ENCODE data around the gene CLIP4.
"Not testable (repeated sequence)": the region's sequence is repeated elsewhere in the genome, so short reads cannot be mapped to it uniquely, and the experiment has no call there.

The CLIP4 gene

DNA sequence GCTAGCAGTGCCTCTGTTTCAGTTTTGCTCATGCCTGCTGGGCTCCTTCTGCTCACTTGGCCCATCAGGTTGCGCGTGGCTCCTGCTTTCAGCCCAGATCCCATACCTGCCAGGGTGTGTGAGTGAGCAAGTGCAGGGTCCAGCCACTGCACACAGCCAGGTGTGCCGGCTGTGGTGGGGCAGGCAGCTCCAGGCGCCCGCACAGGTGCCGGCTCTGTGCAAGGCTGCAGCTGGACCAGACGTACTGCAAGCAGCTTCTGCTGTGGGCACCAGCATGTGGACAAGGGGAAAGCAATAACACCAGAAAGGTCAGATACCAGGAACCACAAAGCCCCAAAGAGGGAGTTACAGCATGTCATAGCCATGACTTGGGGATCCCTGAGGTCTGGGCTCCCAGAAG, 35.3 kb upstream of the CLIP4 start:
- Histone ChIP-seq H3K36me3 (ENCODE audit: control insufficient read depth, insufficient read depth, low read length) (no peaks in the 10 kb centered on the region), H3K4me3 (ENCODE audit: low read length) (no peak overlapping the region), H3K27me3 (ENCODE audit: control insufficient read depth, insufficient read depth, low read length) (no peaks in the 10 kb centered on the region), H3K9ac (ENCODE audit: low read length) (no peak overlapping the region), H3K4me1 (ENCODE audit: control insufficient read depth, insufficient read depth, low read length) (peaks cover 8% of the 10 kb centered on the region), H3K27ac (ENCODE audit: low read depth, low read length) (no peak overlapping the region)

GRCh38 chr2:29080886-29081743, 34.1 kb upstream of the CLIP4 start:
- H3K4me3 ChIP-seq (ENCODE audit: low read length), result no peak overlapping the region
- H3K27me3 ChIP-seq (ENCODE audit: control insufficient read depth, insufficient read depth, low read length), result no peaks in the 10 kb centered on the region
- peaks cover 4% of the 10 kb centered on the region for H3K4me1 ChIP-seq (ENCODE audit: control insufficient read depth, insufficient read depth, low read length)
- H3K36me3 ChIP-seq (ENCODE audit: control insufficient read depth, insufficient read depth, low read length), result no peaks in the 10 kb centered on the region
- no peak overlapping the region for H3K27ac ChIP-seq (ENCODE audit: low read depth, low read length)
- no peak overlapping the region for H3K9ac ChIP-seq (ENCODE audit: low read length)

- Histone ChIP-seq H3K4me3 (ENCODE audit: low read length) (no peak overlapping the region), H3K27me3 (ENCODE audit: control insufficient read depth, insufficient read depth, low read length) (no peaks in the 10 kb centered on the region), H3K4me1 (ENCODE audit: control insufficient read depth, insufficient read depth, low read length) (no peaks in the 10 kb centered on the region), H3K9ac (ENCODE audit: low read length) (no peak overlapping the region), H3K27ac (ENCODE audit: low read depth, low read length) (no peak overlapping the region), H3K36me3 (ENCODE audit: control insufficient read depth, insufficient read depth, low read length) (no peaks in the 10 kb centered on the region)
These were observed 32.3 kb upstream of the CLIP4 start for GRCh38 chr2:29082804-29083495.

DNA sequence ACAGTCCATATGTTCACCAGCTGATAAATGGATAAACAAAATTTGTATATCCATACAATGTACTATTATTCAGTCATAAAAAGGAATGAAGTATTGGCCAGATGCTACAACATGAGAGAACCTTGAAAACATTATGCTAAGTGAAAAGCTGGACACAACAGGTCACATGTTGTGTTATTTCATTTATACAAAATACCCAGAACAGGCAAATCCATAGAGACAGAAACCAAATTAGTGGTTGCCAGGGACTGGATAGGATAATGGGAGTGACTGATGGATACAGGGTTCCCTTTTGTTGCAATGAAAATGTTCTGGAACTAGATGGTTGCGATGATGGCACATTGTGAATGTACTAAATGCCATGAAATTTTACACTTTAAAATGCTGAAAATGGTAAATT, 30.7 kb upstream of the CLIP4 start:
- Histone ChIP-seq H3K4me3 (ENCODE audit: low read length) (no peak overlapping the region), H3K27me3 (ENCODE audit: control insufficient read depth, insufficient read depth, low read length) (no peaks in the 10 kb centered on the region), H3K4me1 (ENCODE audit: control insufficient read depth, insufficient read depth, low read length) (no peaks in the 10 kb centered on the region), H3K27ac (ENCODE audit: low read depth, low read length) (no peak overlapping the region), H3K9ac (ENCODE audit: low read length) (no peak overlapping the region), H3K36me3 (ENCODE audit: control insufficient read depth, insufficient read depth, low read length) (no peaks in the 10 kb centered on the region)

- H3K4me1 ChIP-seq (ENCODE audit: control insufficient read depth, insufficient read depth, low read length); H3K27ac ChIP-seq (ENCODE audit: low read depth, low read length); H3K4me3 ChIP-seq (ENCODE audit: low read length); H3K27me3 ChIP-seq (ENCODE audit: control insufficient read depth, insufficient read depth, low read length); H3K9ac ChIP-seq (ENCODE audit: low read length); H3K36me3 ChIP-seq (ENCODE audit: control insufficient read depth, insufficient read depth, low read length): not testable (repeated sequence)
These were observed 24.9 kb upstream of the CLIP4 start for GRCh38 chr2:29090311-29090710.

- no peak overlapping the region for H3K9ac ChIP-seq (ENCODE audit: low read length)
- H3K36me3 ChIP-seq (ENCODE audit: control insufficient read depth, insufficient read depth, low read length), result no peaks in the 10 kb centered on the region
- no peaks in the 10 kb centered on the region for H3K4me1 ChIP-seq (ENCODE audit: control insufficient read depth, insufficient read depth, low read length)
- no peak overlapping the region for H3K4me3 ChIP-seq (ENCODE audit: low read length)
- H3K27ac ChIP-seq (ENCODE audit: low read depth, low read length), result no peak overlapping the region
- no peaks in the 10 kb centered on the region for H3K27me3 ChIP-seq (ENCODE audit: control insufficient read depth, insufficient read depth, low read length)
These were observed 18.2 kb upstream of the CLIP4 start for GRCh38 chr2:29096969-29097368.

DNA sequence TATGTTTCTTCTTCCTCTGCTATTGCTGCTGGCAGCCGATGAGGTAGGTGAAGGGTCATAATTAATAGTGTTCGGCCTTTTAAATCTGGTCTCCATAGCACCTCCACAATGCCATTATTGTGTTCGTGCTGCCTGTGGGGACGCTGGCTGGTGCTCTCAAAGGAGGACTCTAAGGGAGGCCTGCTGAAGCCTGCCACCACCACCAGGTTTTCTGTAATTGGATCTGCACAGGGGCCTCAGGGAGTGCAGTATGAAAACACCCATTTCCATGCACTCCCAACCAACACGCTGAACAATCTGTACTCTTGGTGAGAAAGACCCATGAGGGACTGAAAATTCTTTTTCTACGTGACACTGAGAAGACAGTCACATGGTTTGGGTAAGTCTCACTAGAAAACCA, 17.6 kb upstream of the CLIP4 start:
- Histone ChIP-seq H3K4me1 (ENCODE audit: control insufficient read depth, insufficient read depth, low read length) (no peaks in the 10 kb centered on the region), H3K27ac (ENCODE audit: low read depth, low read length) (no peak overlapping the region), H3K27me3 (ENCODE audit: control insufficient read depth, insufficient read depth, low read length) (no peaks in the 10 kb centered on the region), H3K9ac (ENCODE audit: low read length) (no peak overlapping the region), H3K36me3 (ENCODE audit: control insufficient read depth, insufficient read depth, low read length) (no peaks in the 10 kb centered on the region), H3K4me3 (ENCODE audit: low read length) (no peak overlapping the region)

DNA sequence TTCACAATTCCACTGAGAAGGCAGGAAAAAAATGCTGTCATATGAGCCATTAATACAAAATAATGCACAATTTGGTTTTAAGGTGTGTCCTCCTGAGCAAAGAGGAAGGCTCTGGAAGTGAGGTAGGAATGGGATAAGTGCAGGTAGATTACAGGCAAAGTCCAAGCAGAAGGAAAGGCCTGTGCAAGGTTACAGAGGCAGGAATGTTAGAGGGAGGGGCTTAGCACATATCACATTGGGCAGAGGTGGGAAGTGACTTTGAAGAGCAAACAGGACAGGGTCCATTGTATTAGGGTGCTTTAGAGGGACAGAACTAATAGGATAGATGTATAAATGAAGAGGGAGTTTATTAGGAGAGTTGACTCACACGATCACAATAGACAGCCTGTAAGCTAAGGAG, 14.7 kb upstream of the CLIP4 start:
- no peaks in the 10 kb centered on the region for H3K36me3 ChIP-seq (ENCODE audit: control insufficient read depth, insufficient read depth, low read length)
- no peaks in the 10 kb centered on the region for H3K27me3 ChIP-seq (ENCODE audit: control insufficient read depth, insufficient read depth, low read length)
- H3K9ac ChIP-seq (ENCODE audit: low read length), result no peak overlapping the region
- H3K27ac ChIP-seq (ENCODE audit: low read depth, low read length), result no peak overlapping the region
- H3K4me3 ChIP-seq (ENCODE audit: low read length), result no peak overlapping the region
- no peaks in the 10 kb centered on the region for H3K4me1 ChIP-seq (ENCODE audit: control insufficient read depth, insufficient read depth, low read length)

DNA sequence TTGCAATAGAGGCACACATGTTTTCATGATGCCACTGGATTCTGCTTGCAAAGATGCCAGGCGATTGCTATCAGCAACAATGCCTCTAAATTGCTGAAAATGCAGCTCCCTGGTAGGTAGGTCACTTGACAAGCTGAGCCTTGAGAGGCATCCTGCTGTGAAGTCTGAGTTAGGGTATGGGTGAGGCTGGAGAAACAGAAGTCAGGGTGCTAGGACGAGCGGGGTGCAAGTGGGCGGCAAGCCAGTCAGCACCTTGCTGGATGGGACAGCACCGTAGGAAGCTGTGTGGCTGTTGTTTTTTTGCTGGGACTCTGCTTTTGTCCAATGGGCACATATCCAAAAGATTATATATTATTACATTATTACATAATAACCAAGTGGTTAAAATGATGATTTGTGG, 10.5 kb upstream of the CLIP4 start:
- H3K36me3 ChIP-seq (ENCODE audit: control insufficient read depth, insufficient read depth, low read length), result no peaks in the 10 kb centered on the region
- no peak overlapping the region for H3K4me3 ChIP-seq (ENCODE audit: low read length)
- H3K9ac ChIP-seq (ENCODE audit: low read length), result no peak overlapping the region
- no peaks in the 10 kb centered on the region for H3K27me3 ChIP-seq (ENCODE audit: control insufficient read depth, insufficient read depth, low read length)
- H3K27ac ChIP-seq (ENCODE audit: low read depth, low read length), result no peak overlapping the region
- H3K4me1 ChIP-seq (ENCODE audit: control insufficient read depth, insufficient read depth, low read length), result no peaks in the 10 kb centered on the region

GRCh38 chr2:29105375-29105774, 9.8 kb upstream of the CLIP4 start:
- no peak overlapping the region for H3K9ac ChIP-seq (ENCODE audit: low read length)
- no peak overlapping the region for H3K4me3 ChIP-seq (ENCODE audit: low read length)
- no peak overlapping the region for H3K27ac ChIP-seq (ENCODE audit: low read depth, low read length)
- no peaks in the 10 kb centered on the region for H3K4me1 ChIP-seq (ENCODE audit: control insufficient read depth, insufficient read depth, low read length)
- no peaks in the 10 kb centered on the region for H3K36me3 ChIP-seq (ENCODE audit: control insufficient read depth, insufficient read depth, low read length)
- no peaks in the 10 kb centered on the region for H3K27me3 ChIP-seq (ENCODE audit: control insufficient read depth, insufficient read depth, low read length)

DNA sequence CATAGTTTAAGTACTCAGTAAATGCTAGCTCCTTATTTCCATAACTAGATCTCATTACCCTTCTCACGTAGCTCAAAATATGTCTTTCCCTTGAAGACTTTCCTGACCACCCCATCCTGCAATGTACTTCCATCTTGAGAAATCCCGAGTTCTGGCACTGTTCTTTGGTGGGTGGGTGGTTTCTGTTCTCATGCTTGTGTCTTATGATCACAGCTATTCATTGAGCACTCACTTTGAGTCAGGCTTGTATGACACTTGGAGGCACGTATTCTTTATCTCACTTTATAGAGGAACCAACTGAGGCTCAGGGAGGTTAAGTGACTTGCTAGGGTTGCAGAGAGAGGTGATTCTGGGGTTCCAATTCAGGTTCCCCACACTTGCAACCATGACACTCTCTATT, 9.0 kb upstream of the CLIP4 start:
- Histone ChIP-seq H3K27me3 (ENCODE audit: control insufficient read depth, insufficient read depth, low read length) (no peaks in the 10 kb centered on the region), H3K4me3 (ENCODE audit: low read length) (no peak overlapping the region), H3K36me3 (ENCODE audit: control insufficient read depth, insufficient read depth, low read length) (no peaks in the 10 kb centered on the region), H3K4me1 (ENCODE audit: control insufficient read depth, insufficient read depth, low read length) (no peaks in the 10 kb centered on the region), H3K27ac (ENCODE audit: low read depth, low read length) (no peak overlapping the region), H3K9ac (ENCODE audit: low read length) (no peak overlapping the region)

DNA sequence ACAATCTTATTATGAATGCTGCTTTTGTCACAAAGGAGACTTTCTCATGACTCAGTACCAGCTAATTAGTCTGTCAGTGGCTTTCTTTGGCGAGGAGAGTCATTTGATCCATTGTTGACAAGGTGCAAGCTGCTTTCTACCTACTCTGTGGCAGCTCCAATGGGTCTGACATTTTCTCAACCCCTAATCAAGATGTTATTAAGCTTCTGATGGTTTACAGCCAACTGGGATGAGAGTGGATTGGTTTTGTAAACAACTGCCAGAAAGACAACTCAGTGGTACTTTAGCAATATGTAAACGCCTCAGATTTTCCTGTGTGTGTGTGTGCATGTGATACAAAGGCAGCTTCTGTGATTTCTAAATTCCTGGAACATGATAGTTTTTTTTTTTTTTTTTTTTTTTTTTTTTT, 8.2 kb upstream of the CLIP4 start:
- Histone ChIP-seq H3K27me3 (ENCODE audit: control insufficient read depth, insufficient read depth, low read length) (no peaks in the 10 kb centered on the region), H3K4me3 (ENCODE audit: low read length) (no peak overlapping the region), H3K27ac (ENCODE audit: low read depth, low read length) (no peak overlapping the region), H3K9ac (ENCODE audit: low read length) (no peak overlapping the region), H3K4me1 (ENCODE audit: control insufficient read depth, insufficient read depth, low read length) (no peaks in the 10 kb centered on the region), H3K36me3 (ENCODE audit: control insufficient read depth, insufficient read depth, low read length) (no peaks in the 10 kb centered on the region)

GRCh38 chr2:29107547-29107946, 7.7 kb upstream of the CLIP4 start:
- H3K27ac ChIP-seq (ENCODE audit: low read depth, low read length); H3K9ac ChIP-seq (ENCODE audit: low read length); H3K4me3 ChIP-seq (ENCODE audit: low read length); H3K36me3 ChIP-seq (ENCODE audit: control insufficient read depth, insufficient read depth, low read length); H3K27me3 ChIP-seq (ENCODE audit: control insufficient read depth, insufficient read depth, low read length); H3K4me1 ChIP-seq (ENCODE audit: control insufficient read depth, insufficient read depth, low read length): not testable (repeated sequence)
